ENCODE measurements around the gene PIP4K2A.

Gene PIP4K2A

DNA sequence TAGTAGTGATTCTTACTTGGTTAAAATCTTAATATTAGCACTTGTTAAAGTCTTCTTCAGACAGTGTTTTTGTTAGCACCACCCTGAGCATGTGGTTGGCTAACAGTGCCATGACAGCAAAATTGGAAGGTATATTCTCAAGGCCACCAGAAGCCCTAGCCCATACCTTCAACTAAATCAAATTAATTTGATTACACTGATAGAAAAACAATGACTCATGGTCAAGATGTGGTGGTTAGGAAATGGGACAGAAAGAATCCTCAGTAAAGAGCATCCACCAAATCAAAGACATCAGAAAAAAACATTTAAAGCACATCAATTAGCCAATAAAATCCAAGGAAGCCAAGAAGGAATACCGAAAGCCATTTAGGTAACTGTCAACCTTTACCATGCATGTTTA is 75.5 kb downstream of the PIP4K2A start:
- DNase-seq (ENCODE audit: low spot score): no peak

DNA sequence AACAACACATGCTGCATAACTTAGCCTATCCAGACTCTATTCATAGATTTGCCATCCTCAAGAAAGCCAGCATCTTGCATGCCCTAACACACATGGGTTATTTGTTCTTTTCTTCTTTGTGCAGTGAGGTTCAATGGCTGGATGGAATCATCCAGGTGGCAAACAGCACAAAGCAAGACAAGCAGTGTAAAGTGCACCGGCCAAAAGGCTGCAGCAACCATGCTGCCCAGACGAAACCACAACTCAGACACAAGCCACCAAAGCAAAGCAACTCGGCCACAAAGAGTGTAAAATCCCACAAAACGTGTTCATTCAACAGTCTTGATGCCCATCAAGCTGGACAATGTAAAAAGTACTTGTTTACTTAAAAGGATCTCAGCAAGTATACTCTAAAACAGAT is 76.9 kb downstream of the PIP4K2A start:
- DNase-seq (ENCODE audit: low spot score): no peak

DNA sequence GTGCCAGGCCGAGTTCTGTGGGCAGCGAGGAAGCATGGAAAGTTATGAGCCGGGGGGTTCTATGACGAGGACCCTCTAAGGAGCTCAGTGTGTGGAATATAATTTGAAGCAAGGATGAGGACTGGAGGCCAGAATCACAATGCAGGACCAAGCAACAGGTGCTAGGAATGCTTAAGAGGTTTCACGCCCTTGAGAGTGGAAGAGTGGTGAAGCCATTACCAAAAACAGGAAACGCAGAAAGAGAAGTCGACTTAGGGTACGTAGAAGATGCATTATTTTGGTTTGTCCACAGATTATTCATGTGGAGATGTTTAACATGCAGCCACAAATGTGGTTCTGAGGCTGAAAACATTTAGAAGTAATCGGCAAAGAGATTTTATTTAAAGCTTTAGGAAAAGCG is 78.7 kb downstream of the PIP4K2A start:
- DNase-seq (ENCODE audit: low spot score): no peak

DNA sequence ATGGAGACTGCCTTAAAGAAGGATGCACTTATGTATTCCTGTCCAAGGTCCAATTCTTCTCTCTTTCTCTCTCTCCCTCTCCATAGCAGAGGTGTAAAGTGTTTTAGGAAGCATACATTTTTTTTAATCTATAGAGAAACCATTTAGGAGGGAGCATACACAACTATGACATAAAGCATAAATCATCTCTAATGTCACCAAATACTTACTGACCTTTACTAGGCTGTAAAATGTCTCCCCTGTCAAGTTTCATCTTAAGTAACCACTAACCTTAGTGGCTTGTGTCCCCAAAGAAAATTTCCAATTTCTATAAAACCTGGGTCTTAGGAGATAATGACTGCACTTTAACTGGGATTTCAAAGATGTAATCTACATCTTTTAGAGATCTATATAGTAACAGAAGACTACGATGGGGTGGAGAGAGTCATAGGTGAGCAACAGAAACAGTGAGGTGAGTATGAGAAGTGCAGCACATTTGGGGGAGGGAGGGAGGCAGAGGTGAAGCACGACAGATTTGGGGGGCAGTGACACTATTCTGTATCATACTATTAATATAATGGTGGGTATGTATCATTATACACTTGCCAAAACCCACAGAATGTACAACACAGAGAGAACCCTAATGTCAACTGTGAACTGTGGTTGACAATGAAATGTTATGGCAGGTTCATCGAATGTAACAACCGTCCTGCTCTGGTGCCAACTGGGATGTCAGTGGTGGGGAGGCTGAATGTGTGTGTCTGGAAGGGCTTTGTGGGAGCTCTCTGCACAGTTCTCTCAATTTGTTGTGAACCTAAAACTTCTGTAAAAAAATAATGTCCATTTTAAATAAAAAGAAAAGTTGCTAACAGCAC is 79.5 kb downstream of the PIP4K2A start:
- no peak for DNase-seq (ENCODE audit: low spot score)

DNA sequence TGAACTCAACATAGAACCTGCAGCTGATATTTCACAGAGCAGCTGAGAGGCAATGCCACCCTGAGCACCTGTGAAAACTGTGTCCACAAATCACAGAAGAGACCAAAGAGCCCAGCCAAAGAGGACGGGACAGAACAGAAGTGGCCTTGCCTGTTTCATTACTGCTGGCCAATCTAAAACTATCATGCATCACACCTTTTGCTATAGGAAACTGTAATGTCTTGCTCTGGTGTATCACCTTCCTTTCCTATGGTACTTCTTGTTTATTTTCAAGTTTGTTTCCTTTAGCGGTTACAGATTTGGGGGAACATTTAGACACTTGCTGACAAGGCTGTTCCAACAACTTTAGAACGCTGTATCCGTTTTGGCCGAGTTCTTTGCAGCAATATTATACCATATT is 80.3 kb downstream of the PIP4K2A start:
- no peak for DNase-seq (ENCODE audit: low spot score)

DNA sequence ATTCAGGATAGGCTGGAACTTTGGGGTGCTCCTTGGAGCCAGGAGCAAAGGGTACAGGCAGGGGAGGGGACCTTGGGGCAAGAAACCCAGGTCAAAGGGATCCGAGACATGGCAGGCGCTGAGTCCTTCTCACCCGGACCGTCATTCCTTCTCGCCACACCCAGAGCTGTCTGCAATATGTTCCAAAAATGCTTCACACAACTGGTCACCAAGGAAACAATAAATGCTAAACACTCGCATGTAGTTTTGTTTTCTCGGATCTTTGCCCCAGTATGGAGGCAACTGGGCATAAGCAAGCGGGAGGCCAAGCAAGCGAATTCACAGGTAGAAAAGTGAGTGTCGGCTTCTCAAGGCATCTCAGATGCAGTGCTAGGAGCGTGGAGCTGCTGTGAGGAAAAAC is 80.8 kb downstream of the PIP4K2A start:
- no peak for DNase-seq (ENCODE audit: low spot score)

DNA sequence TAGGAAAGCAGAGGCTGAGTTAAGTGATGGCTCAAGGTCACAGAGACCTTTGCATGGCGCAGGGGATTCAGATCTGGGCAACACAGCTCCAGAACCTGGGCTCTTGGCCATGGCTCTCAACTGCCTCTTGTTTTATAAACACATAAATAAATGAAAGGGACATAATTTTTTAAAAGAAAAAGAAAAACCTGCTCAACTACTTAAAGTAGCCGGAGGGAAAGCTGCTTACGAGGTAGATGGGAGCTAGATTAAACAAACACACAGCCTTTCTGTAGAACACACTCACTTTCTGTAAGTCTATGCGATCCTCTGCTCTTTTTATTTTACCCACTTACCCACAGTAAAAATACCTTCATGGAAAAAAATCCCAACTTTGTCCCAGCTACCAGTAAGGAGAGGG is 81.3 kb downstream of the PIP4K2A start:
- no peak for DNase-seq (ENCODE audit: low spot score)

DNA sequence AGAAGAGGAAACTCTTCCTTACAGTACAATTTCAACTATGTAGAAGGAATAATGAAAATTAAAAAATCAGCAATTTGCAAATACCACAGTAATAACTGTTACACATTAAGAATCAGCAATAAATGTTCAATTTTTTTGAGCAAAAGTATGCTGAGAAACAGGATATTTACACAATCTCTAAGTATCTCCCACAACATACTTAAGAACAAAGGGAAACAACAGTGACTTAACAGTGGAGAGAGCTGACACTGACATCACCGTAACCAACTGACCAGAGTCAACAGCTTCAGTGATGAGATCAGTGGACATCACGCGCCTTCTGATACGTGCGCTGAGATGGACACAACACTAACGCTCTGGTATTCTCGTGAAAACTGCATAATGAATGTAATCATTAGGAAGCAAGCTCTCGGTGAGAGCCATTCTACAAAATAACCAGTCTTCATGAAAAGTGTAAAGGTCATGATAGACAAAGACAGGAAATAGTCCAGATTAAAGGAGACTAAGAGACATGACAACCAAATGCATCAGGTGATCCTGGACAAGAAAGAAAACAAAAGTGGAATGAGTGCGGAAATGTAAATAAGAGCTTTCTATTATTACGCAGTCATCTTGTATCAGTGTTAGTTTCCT is 82.6 kb downstream of the PIP4K2A start:
- no peak for DNase-seq (ENCODE audit: low spot score)

DNA sequence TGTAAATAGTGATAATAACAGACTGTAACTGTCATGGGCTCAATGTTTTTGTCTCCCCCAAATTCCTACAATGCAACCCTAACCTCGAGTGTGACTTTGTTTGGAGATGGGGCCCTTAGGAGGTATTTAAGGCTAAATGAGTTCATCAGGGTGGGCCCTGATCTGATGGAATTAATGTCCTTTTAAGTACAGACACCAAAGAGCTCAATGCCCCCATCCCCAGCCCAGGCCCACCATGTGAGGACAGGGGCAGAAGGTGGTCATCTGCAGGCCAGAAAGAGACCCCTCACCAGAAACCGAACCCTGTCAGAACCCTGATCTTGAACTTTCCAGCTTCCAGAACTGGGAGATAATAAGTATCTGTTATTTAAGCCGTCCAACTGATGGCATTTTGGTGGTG is 83.2 kb downstream of the PIP4K2A start:
- DNase-seq (ENCODE audit: low spot score): no peak

DNA sequence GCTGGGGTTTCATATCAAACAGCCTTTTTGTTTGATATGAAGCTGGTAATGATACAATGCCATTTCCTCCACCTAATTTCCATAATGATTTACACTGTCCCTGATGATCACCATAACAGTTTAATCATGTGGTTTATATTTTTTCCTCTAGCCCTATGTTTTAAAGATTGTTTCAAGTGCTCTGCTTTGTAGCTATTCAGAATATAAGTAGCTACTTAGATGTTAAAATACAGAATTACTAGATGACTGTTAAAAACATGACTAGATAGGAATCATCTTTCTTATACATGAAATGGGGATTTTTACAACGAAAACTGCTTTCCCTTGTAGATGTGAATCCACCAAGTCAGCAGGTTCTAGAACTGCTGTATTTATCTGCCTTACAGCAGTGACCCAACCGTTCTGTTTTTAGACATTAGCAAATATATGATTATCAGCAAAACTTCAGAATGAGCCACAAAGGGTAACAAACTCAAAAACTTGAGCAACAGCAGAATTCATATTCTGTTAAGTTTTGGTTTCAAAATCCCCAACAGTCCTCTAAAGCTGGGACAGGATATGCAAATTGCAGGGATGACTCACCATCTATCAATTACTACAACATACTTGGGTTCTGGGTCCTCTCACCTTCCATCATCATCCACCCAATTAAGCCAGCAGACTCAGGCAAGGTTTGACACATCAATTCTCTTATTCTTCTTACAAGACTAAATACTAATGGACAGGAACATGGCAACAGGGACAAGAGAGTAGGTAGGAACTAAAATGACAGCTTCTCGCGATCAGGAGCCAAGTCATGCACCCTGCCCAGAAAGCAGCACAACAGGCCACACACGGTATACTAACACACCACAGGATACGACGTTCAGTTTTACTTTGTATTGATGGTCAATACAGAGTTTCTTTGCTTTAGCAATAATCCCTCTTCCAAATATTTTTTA is 83.9 kb downstream of the PIP4K2A start:
- peak; percentile 71 for DNase-seq (ENCODE audit: low spot score)

DNA sequence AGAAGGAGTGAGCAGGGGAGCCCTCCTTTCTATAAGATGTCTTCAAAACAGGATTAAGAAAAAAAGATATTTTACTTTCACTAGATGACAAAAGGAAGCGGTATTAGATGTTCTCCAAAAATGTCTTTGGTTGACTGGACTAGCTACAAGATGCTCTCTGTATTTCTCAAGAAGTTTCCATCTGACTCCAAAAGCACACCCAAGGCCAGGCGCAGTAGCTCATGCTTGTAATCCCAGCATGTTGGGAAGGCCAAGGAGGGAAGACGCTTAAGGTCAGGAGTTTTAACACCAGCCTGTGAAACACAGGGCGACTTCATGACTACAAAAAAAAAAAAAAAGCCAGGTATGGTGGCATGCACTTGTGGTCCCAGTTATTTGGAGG is 84.5 kb downstream of the PIP4K2A start:
- no peak for DNase-seq (ENCODE audit: low spot score)

DNA sequence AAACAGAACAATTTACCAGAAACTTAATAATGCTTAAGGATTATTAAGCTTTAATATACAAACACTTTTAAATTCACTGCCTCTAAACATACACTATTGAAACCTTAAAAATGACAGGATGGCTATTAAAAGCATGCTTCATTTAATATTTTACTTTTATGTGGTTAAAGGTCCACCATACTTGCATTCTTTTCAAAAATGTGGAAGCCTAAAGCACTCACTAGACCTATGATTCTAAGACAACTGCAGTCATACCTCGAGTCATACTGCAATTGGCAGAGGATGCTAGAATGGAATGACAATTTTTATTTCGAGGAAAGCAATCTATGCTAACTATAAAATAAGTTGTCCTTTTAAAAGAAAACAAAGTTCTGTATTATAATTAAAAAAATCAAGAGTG is 85.3 kb downstream of the PIP4K2A start:
- no peak for DNase-seq (ENCODE audit: low spot score)

DNA sequence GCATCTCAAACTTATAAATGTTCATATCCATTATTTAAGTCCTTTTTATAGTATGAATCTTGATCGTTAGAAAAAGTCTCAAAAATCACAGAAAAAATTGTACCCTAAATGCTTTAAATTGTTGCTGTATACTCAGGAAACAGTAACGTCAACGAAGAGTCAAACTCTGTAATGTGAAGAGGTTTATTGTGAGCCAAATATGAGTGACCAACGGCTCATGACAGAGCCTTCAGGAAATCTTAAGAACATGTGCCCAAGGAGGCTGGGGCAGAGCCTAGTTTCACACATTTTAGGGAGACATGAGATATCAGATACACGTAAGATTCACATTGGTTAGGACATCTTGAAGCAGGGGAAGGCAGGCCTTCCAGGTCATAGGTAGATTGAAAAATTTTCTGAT is 86.1 kb downstream of the PIP4K2A start:
- no peak for DNase-seq (ENCODE audit: low spot score)

DNA sequence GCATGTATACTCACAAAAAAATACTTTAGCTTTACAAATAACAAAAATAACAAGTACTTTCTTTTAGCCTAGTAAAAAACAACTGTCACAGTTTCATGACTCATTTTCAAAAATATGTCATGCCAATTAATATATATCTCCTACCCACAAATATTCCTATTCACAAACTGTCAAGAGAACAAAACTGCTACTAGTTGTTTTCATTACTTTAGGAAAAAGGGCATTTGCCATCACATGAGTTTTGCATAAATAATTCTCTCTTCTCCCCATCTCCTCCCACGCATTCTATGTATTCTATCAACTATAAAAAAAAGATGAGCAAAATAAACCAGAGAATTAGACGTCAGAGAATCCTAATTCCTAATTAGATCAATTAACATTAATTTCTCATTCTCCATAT is 87.6 kb downstream of the PIP4K2A start:
- no peak for DNase-seq (ENCODE audit: low spot score)

DNA sequence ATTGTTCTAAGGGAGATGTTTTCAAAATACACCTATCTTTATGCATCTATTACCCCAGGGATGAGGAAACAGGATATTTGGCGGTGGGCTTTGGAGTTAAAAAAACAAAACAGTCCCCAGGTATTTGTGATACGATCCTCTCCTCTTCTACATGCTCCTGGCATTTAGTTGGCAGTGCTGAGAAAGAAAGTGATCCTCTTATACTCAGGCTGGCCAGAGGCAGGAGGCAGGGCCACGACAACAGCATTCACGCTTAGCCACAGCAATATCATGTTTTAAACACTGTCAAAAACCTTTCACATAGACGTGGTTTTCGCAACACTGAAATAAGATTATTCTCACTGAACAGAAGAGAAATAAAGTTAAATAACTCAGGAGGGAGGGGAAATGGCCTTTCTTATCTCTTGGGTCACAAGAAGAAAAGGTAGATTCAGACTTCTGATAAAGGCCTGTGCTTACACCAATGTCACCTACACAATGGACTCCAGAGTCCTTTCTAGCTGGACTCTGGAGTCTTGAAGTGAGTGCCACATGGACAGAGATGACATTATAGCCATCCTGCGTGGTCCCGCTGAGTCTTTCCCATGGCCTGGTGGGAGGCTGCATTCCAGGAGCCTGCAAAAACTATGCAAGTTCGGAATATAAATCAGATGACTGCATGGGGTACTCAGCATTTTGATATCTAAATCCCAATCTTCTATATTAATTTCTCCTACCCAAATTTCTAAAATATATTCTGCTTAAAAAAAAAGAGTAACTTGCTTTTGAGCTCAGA is 88.7 kb downstream of the PIP4K2A start:
- DNase-seq (ENCODE audit: low spot score): no peak

DNA sequence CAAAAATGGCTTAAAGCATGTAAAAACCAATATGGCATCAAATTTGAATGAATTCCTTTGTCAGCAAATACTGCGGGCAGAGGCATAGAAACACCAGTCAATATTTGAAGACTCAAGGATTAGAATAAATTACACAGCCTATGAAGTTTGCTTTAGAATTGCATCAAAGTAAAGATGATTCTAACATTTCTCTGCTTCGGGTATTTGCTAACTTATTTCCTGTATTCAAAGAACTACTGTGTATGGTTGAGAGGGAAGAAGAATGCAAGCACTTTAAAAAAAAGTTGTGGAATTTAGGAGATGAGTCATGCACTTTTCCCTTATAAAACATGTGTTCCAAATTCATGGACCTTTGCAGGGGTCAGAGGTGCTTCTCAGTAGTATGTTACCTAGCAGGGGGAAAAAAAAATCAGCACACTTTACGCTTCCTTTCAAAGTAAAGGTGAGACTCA is 90.1 kb downstream of the PIP4K2A start:
- no peak for DNase-seq (ENCODE audit: low spot score)

DNA sequence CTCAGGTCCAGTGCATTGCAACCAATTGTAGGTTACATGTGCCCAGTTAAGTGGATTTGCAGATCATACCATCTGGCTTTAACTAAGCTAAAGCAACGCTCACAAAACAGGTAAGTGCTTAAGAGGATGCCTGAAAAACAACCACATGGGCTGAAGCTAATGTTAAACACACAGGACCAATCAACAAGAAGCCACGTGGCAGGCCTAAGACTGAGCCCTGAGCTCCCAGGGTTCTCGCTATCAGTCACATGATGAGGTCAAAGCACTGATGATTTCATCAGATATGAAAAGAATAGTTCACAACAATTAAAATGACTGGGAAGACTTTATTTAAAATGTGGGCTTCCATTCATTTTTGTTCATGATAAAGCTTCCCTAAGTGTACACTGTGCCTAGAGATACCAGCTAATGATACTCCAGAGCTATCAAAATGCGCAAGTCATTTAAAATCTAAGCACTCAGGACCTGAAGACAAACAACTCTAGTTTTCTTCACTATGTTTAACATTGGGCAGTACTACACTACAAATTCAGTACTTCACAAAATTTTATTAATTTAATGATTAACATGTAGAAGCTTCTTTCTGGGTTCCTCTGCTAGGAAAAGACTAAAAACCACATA is 90.6 kb downstream of the PIP4K2A start:
- DNase-seq (ENCODE audit: low spot score): no peak

DNA sequence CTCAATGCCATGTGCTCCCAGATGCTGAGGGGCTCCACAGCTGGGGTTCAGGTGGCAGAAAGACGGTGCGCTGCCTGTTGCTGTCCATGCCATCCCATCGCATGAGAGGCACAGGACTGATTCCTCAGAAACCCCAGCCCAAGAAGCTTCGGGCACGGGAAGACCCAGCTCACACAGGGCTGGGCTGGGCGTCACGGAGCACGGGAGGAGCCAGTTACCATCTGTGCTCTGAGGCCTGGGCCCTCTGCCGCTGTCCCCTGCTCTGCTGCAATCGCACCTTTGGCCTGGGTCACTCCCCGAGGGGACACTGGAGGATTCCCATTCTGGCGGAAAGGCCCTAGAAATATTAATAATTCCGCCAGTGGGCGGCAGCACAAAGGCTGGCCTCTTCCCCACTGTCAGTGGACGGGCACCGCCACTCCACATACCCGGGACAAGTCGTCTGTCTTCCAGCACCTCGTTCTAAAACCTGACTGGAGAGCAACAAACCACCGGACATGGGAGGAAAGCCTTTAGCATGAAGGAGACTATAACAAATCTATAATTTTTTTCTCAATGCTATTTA is 92.1 kb downstream of the PIP4K2A start:
- DNase-seq (ENCODE audit: low spot score): no peak

DNA sequence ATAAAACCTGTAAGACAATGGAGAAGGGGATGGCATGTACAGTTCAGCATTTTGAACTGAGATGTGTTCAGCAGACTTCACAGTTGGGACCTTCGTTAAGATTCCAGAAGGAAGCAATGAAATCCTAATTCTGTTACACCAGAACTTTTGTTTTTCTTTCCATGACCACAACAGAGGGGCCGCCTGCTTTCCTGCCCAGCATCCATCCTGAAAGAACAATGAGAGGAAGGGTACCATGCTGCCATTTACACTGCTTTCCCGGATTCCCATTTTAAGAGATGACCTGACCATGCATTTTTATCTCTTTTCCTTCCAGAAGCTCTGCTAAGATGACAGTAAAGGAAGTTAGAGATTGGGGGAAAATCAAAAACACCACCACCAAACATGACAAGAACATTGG is 92.7 kb downstream of the PIP4K2A start:
- no peak for DNase-seq (ENCODE audit: low spot score)

DNA sequence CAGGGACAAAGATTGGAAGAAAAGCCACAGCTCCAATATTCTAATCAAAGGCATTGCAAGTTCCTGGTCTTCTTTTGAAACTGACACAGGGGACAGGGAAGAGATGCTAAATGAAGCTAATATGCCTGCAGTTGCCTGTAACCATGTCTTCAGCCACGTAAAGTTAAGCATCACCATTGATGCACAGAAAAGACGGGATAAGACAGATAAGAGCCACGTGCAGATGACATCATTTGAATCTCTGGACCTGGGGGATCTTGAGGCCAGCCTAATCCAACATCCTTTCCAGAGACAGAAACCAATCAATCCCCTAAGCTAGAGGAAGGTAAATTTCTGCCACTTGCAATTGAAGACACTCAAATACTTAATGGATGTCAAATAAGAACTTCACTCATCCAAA is 93.4 kb downstream of the PIP4K2A start:
- DNase-seq (ENCODE audit: low spot score): no peak
